GM19351 (cell line): Measurements from ENCODE around the gene MREG.

Experiments used
- ATAC-seq: cut with Tn5 transposase; IDR thresholded peaks from one replicate; pipeline ENCODE4 v1.9.1; 2021; ENCODE audit warnings: mild to moderate bottlenecking, moderate library complexity; ENCODE audit not compliant: unreplicated experiment

The MREG gene

DNA sequence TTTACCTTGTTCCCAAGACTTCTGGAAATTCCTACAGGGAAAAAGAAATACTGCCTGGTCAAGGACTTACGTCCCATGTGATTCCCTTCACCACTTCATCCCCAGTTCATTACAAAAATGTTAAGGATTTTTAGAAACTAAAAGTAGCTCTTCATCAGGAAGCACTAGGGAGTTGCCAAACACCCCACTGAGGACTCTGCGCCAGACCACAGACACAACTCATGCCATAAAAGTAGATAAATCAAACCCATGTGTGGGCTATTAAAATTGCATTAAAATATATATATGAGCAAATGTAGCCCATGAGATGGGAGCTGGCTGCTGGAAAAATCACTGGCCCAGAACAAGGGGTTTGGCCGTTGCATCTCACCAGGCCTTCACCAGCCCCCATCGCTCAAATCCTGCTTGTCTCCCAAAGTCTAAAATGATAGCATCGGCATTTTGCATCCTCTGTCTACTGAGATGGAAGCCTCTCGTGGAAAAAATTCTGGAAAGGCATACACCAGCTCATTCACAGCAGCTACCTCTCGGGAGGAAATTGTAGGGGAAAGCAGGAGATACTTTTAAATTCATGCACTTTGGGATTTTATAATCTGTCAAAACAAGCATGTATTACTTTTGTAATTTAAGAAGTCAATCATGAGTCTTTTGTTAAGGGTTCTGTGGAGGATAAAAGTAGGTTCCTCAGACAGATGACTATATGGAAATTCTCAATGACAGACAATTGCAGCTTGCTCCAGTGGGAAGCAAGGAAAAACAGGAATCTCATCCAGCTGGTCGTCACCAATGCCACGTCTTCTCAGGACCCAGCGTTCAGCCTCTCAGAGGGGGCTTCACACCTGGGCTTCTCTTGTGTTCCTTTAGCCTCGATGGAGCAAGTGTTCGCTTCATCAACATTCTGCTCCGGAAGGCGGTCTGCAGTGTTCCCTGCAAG, 113.9 kb downstream of the MREG start:
- no peak for ATAC-seq

DNA sequence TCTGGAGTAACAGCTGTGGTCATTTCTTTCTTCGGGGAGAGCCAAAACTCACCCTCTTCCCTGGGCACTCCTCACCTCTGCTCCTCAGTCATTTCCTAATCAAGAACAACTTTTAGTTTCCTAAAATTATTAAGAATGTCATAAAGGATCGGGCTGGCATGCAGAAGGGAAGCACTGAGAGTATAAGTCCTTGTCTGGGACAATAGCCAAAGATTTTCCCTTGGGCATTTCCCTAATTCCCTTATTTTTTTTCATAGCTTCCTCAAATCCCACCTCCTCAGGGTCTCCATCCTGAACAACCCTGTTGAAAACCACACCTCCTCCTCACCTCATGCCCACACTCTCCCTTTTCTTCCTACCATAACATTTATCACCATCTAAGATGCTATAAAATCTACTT, 115.0 kb downstream of the MREG start:
- ATAC-seq, result no peak

DNA sequence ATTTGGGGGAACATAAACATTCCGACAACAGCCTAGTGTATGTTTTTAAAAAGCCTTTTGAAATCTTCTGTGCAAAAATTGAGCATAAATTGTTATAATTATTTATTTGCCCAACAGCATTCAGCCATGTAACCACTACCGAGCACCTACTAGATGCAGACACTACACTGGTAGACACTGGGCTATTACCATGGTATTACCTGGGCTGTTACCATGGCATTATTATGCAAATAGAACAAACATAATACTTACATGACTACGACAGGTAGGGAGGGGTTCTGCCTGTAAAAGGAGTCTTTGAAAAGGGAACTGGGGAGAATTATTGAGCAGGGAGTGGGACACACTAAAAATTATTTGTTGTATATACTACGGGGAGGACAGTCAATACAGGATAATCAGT, 116.4 kb downstream of the MREG start:
- no peak for ATAC-seq

DNA sequence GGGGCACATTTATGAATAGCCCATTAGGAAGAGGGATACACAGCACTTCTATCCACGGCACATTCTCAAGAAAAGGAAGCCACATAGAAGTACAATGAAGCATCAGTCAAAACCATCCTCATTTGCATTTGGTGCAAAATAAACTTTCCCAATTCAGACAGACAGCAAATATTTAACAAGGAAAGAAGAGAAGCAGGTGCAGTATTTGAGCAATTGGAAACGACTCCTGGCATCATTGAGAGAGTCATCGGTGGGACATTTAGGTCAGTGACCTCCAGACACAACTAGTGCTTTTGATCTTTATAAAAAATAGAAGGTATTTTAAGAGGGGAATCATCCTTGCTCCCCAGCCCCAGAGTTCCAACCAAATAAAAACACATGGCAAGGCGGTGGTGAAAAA, 118.0 kb downstream of the MREG start:
- ATAC-seq, result no peak
